Measurements from ENCODE around the gene SCN2B.

SCN2B gene

GRCh38 chr11:118215765-118216164, 39.3 kb upstream of the SCN2B start:
- Histone ChIP-seq H3K27me3 (no peaks in the 10 kb centered on the region), H3K27ac (peak overlapping the region; percentile 97), H3K4me3 (ENCODE audit: low read depth in 1 of 2, low read length in 1 of 2) (peak overlapping the region; percentile 63 to 77), H3K36me3 (peaks cover 56% of the 10 kb centered on the region), H3K4me1 (ENCODE audit: control insufficient read depth in 1 of 2, insufficient read depth in 1 of 2, low read depth in 1 of 2, low read length in 1 of 2) (peaks cover 100% of the 10 kb centered on the region in 2 experiments), H3K9me3 (no peaks in the 10 kb centered on the region)
- no peak for TF ChIP-seq CTCF (IDR thresholded peaks at IDR 0.05)

- Histone ChIP-seq H3K27me3 (no peaks in the 10 kb centered on the region), H3K27ac (peak overlapping the region; percentile 97), H3K4me3 (ENCODE audit: low read depth in 1 of 2, low read length in 1 of 2) (peak overlapping the region; percentile 63 to 77), H3K4me1 (ENCODE audit: control insufficient read depth in 1 of 2, insufficient read depth in 1 of 2, low read depth in 1 of 2, low read length in 1 of 2) (peaks cover 100% of the 10 kb centered on the region in 2 experiments), H3K9me3 (no peaks in the 10 kb centered on the region), H3K36me3 (peaks cover 56% of the 10 kb centered on the region)
- TF ChIP-seq CTCF (IDR thresholded peaks at IDR 0.05), result no peak
Measured at GRCh38 chr11:118215262-118215661, 38.8 kb upstream of the SCN2B start.

- Histone ChIP-seq H3K27ac (peak overlapping the region; percentile 97), H3K4me1 (ENCODE audit: control insufficient read depth in 1 of 2, insufficient read depth in 1 of 2, low read depth in 1 of 2, low read length in 1 of 2) (peaks cover 100% of the 10 kb centered on the region in 2 experiments), H3K9me3 (no peaks in the 10 kb centered on the region), H3K4me3 (ENCODE audit: low read depth in 1 of 2, low read length in 1 of 2) (peak overlapping the region; percentile 63 to 77), H3K27me3 (no peaks in the 10 kb centered on the region), H3K36me3 (peaks cover 56% of the 10 kb centered on the region)
- TF ChIP-seq CTCF (IDR thresholded peaks at IDR 0.05), result no peak
Measured at GRCh38 chr11:118214210-118214914, 37.9 kb upstream of the SCN2B start.

- Histone ChIP-seq H3K4me3 (ENCODE audit: low read depth in 1 of 2, low read length in 1 of 2) (peak overlapping the region; percentile 63 to 77), H3K27me3 (no peaks in the 10 kb centered on the region), H3K4me1 (ENCODE audit: control insufficient read depth in 1 of 2, insufficient read depth in 1 of 2, low read depth in 1 of 2, low read length in 1 of 2) (peaks cover 100% of the 10 kb centered on the region in 2 experiments), H3K9me3 (no peaks in the 10 kb centered on the region), H3K27ac (peak overlapping the region; percentile 97), H3K36me3 (peaks cover 58% of the 10 kb centered on the region)
- no peak for TF ChIP-seq CTCF (IDR thresholded peaks at IDR 0.05)
Measured at GRCh38 chr11:118213781-118214180, 37.3 kb upstream of the SCN2B start.

GRCh38 chr11:118213201-118213600, 36.8 kb upstream of the SCN2B start:
- no peak for TF ChIP-seq CTCF (IDR thresholded peaks at IDR 0.05)
- peaks cover 58% of the 10 kb centered on the region for H3K36me3 ChIP-seq
- no peaks in the 10 kb centered on the region for H3K27me3 ChIP-seq
- no peaks in the 10 kb centered on the region for H3K9me3 ChIP-seq
- peak overlapping the region; percentile 97 for H3K27ac ChIP-seq
- peak overlapping the region; percentile 63 to 77 for H3K4me3 ChIP-seq (ENCODE audit: low read depth in 1 of 2, low read length in 1 of 2)
- H3K4me1 ChIP-seq (ENCODE audit: control insufficient read depth in 1 of 2, insufficient read depth in 1 of 2, low read depth in 1 of 2, low read length in 1 of 2), result peaks cover 100% of the 10 kb centered on the region in 2 experiments

Measured in neutrophil (primary cell).